Measurements from ENCODE around the gene FOS. TPM values are rescaled to one million over a fixed set of nuclear protein-coding genes. Genes with fewer than 3 reads are reported as not detected.
A peak's percentile ranks its signal among the peaks of the same experiment; 100 is the strongest.
"Not testable (repeated sequence)": the region's sequence is repeated elsewhere in the genome, so short reads cannot be mapped to it uniquely, and the experiment has no call there.

FOS gene
- polyA plus RNA-seq, 1 donor: 230 TPM

- DNase-seq: peak; percentile 85
These were observed 17.1 kb downstream of the FOS start for GRCh38 chr14:75295491-75296345.

DNA sequence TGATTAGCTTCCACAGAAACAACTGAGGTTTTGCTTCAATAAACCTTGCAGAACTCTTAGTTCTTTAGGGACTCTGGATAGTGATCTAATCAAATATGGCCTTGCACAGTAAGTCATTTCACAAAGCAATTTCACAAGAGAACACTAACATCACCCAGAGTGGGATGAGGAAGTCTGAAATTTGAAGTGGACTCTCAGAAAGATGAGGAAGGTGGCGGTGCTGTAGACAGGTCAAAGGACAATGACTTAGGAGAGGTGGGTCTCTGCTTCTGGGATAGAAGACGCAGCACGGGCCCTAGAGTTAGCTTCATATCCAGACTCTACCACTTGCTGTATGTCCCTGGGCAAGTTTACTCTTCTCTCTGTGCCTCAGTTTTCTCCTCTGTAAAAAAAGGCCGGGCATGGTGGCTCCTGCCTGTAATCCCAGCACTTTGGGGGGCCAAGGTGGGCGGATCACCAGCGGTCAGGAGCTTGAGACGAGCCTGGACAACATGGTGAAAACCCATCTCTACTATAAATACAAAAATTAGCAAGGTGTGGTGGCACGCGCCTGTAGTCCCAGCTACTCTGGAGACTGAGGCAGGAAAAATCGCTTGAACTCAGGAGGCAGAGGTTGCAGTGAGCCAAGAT is 18.9 kb downstream of the FOS start:
- no peak for DNase-seq

GRCh38 chr14:75298187-75298965 is 19.7 kb downstream of the FOS start:
- no peak for DNase-seq

DNA sequence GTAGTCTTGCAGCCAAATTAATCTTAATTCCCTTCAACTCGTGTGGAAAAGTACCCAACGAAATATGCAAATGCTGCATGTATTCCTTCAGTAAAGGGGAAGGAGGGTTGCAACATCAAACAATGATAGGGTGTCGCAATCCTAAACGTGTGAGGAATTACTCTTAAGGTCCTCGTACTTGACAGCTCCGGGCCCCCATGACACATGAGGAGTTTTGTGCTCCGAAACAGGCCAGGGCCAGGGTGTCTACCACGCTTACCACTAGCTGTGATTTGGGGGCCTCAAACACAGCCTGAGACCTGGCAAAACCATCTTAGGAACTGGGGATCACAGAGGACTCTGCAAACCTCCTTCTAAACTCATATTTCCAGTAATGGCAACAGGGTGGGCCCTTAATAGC is 20.4 kb downstream of the FOS start:
- DNase-seq: no peak

- DNase-seq: no peak
These were observed 20.9 kb downstream of the FOS start for GRCh38 chr14:75299576-75299975.

GRCh38 chr14:75301666-75302325 is 23.2 kb downstream of the FOS start:
- DNase-seq: peak; percentile 32

GRCh38 chr14:75303381-75303789 is 24.8 kb downstream of the FOS start:
- DNase-seq: peak; percentile 78

DNA sequence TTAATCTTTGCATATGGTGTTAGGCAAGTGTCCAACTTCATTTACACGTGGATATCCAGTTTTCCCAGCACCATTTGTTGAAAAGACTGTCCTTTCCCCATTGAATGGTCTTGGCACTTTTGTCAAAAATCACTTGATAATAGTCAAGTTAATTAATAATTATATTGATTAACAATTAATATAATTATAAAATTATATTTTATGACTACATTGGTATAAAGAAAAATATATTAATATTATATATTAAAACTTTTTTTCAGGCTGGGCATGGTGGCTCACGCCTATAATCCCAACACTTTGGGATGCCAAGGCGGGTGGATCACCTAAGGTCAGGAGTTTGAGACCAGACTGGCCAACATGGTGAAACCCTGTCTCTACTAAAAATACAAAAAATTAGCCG is 27.8 kb downstream of the FOS start:
- DNase-seq: not testable (repeated sequence)

DNA sequence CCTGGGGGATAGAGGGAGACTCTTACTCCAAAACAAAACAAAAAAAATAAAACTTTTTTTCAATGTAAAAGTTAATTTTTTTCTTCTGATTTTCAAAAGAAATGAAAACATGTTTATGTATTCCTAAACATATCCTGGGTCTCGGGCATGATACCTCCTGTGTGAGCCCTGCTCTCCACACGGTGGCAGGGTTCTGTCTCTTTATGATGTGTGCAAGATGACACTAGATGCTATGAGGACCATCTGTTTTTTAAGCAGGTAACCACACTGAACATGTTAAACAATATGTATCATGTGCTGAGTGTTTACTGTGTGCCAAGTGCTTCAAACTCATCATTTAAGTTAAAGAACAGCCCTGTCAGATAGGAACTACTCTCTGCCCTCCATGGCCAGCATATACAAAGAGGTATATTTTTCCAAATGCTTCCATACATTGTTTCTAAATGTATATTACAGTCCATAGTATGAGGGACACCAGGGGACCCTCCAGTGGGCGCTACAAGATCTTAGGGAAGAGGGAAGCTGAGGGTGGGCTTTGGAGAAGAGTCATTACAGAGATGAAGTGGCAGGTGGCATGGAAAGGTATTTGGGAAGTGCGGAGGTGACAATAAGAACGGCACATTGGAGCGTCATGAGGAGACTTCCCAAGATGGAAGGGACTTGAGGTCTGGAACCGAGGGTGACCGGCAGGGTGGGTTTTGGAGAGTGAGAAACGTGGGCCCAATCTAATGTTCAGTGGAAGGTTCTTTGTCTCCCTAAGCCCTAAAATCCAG is 28.5 kb downstream of the FOS start:
- DNase-seq: no peak

DNA sequence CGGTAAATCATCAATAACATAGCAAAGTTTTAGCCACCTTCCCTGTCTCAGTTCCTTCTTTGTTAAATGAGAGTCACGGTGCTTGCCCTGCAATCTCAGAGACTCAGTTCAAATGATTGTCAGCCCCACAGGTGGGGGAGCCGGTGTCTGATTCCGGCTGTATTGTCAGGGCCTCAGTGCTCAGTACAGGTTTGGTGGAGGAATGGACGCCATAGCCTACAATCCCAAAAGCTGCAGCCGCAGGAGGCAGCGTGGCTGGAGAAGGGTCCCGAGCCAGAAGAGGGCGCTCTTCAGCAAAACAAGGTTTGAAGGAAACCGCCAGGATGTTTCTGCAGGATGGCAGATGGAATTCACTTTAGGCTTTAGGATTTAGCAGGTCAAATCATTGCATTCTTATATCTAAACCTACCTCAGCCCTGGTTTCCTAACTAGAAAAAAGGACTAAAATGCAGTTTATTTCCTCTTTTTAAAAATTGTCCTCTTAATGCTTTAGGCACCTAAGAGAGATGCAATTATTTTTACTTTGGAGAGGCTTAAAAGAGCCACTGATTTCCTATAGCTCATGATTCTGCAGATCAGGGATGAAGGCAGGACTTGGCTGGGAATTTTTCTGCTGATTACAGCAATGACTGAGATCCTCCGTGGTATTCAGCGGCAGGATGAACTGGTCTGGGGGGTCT is 29.2 kb downstream of the FOS start:
- DNase-seq: peak; percentile 88

DNA sequence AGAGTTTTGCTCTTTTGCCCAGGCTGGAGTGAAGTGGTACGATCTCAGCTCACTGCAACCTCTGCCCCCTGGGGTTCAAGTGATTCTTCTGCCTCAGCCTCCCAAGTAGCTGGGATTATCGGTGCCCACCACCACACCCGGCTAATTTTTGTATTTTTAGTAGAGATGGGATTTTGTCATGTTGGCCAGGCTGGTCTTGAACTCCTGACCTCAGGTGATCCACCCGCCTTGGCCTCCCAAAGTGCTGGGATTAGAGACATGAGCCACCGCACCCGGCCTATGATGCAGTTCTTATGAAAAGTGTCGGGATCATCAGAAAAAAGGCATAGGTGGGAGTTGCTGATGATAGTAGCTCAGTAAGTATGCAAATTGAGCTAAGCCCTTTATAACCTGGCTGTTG is 30.4 kb downstream of the FOS start:
- DNase-seq: not testable (repeated sequence)

- not testable (repeated sequence) for DNase-seq
These were observed 30.9 kb downstream of the FOS start for GRCh38 chr14:75309561-75309960.

GRCh38 chr14:75310295-75311111 is 31.9 kb downstream of the FOS start:
- peak; percentile 86 for DNase-seq

GRCh38 chr14:75311356-75311755 is 32.7 kb downstream of the FOS start:
- DNase-seq: no peak

DNA sequence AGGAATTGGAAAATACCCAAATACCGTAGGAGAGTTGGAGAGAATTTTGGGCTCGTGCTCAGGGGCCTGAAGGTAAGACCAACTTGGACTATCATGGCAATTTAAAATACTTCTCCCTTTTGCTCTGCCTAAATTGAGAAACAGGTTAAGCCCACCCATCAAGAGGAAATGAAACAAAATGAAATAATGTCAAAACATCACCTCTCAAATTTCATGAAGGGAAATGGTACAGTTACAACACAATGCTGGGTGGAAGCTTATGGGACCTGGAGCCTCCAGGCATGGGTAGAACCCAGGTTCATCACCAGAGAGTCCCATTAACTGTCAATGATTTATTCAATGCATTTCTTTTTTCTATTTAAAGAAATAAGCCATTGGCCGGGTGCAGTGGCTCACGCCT is 33.7 kb downstream of the FOS start:
- DNase-seq: no peak

- DNase-seq: no peak
These were observed 34.7 kb downstream of the FOS start for GRCh38 chr14:75313294-75313693.

- DNase-seq: no peak
These were observed 36.5 kb downstream of the FOS start for GRCh38 chr14:75315144-75315543.

DNA sequence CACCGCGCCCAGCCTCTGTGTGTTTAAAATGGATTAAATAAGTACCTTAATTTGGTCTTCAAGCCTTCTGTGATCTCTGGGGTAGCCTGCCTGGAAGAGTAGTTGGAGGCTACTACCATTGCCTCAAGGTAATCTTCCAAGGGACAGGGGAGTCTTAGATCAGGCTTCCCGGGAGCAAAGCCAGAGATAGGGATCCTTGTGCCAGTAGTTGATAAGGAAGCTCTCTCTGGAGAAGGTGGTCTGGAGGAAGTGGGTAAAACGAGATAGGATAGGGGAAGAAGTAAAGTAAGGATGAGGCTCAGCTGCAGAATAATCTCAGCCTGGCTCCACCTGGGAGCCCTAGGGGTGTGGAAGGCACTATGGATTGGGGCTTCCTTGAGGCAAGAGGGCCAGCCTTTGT is 38.5 kb downstream of the FOS start:
- DNase-seq: no peak

GRCh38 chr14:75318353-75318752 is 39.7 kb downstream of the FOS start:
- DNase-seq: no peak

GRCh38 chr14:75319021-75319420 is 40.4 kb downstream of the FOS start:
- no peak for DNase-seq

All from hindlimb muscle (tissue), 1 donor.